ENCODE measurements around the gene GRM7. TPM values are rescaled to one million over a fixed set of nuclear protein-coding genes. Genes with fewer than 3 reads are reported as not detected.

The GRM7 gene
- total and polyA plus RNA-seq, 2 of the 4 experiments (the other 2 are of a cell fraction): not detected

- no peak overlapping the region for H2AFZ ChIP-seq (replicated peaks; ENCODE audit: low read length, poor library complexity)
- no peak overlapping the region for H3K23ac ChIP-seq (ENCODE audit: low read depth, low read length)
- H2BK15ac ChIP-seq (ENCODE audit: low read depth, low read length): no peak overlapping the region
- H3K79me1 ChIP-seq (ENCODE audit: low read depth in 1 of 2, low read length in 2 of 2): no peaks in the 10 kb centered on the region
- H4K91ac ChIP-seq (ENCODE audit: insufficient read depth, low read depth, low read length): no peak overlapping the region
- H3K9me3 ChIP-seq (ENCODE audit: control insufficient read depth, insufficient read depth, low read length): peaks cover 4% of the 10 kb centered on the region
- BruUV-seq (replicated peaks): no TSS peak
- in situ Hi-C loops (cut with MboI; ENCODE audit: low sequenced_read_pairs) (no loop called here), dilution Hi-C loops (cut with HindIII; ENCODE audit: low sequenced_read_pairs, unreplicated experiment) (no loop called here), intact Hi-C loops (cut with micrococcal nuclease) (no loop called here)
- ChIA-PET CTCF (no interaction called here), POLR2A (ENCODE audit: unreplicated experiment) (no interaction called here)
- H3K14ac ChIP-seq (replicated peaks; ENCODE audit: low read depth, low read length): no peak overlapping the region
- H2AK5ac ChIP-seq (ENCODE audit: low read depth, low read length): no peak overlapping the region
- H3K36me3 ChIP-seq (ENCODE audit: control insufficient read depth, insufficient read depth, low read length): no peaks in the 10 kb centered on the region
- H3K56ac ChIP-seq (ENCODE audit: extremely low read depth, insufficient read depth, low read length): no peak overlapping the region
- no peak overlapping the region for H3K27ac ChIP-seq (ENCODE audit: insufficient read depth, low read length)
- H3K4ac ChIP-seq (ENCODE audit: low read depth, low read length): no peak overlapping the region
- H3K4me3 ChIP-seq (ENCODE audit: insufficient read depth, low read depth, low read length): no peak overlapping the region
- no peak for ATAC-seq (ENCODE audit: low read depth)
- WGBS, 2 experiments (ENCODE audit: extremely low coverage in 2 of 2, insufficient read length in 1 of 2): 40% methylated on average over 1 of the region's 4 CpGs; no CpG with 5 or more reads in 1 of the 2 experiments
- H2BK20ac ChIP-seq (ENCODE audit: low read depth, low read length): no peak overlapping the region
- H3K9me1 ChIP-seq (ENCODE audit: insufficient read depth, low read length): no peaks in the 10 kb centered on the region
- no peaks in the 10 kb centered on the region for H3K4me1 ChIP-seq (ENCODE audit: control insufficient read depth, insufficient read depth, low read length)
- H2AK9ac ChIP-seq (replicated peaks; ENCODE audit: low read depth, low read length, poor library complexity): no peak overlapping the region
- H4K8ac ChIP-seq (ENCODE audit: low read depth in 2 of 2, low read length in 2 of 2): no peak overlapping the region
- no peak overlapping the region for H4K5ac ChIP-seq (ENCODE audit: low read depth, low read length)
- no peaks in the 10 kb centered on the region for H3K27me3 ChIP-seq (ENCODE audit: control insufficient read depth, insufficient read depth, low read length)
- TF ChIP-seq MAZ (IDR thresholded peaks at IDR 0.05; ENCODE audit: borderline replicate concordance, low read depth, low read length) (no peak), ELK1 (IDR thresholded peaks at IDR 0.05; ENCODE audit: borderline replicate concordance, low read depth, low read length) (no peak), NFE2L2 (IDR thresholded peaks at IDR 0.05; ENCODE audit: low read depth, low read length) (no peak), MAFK (IDR thresholded peaks at IDR 0.05; ENCODE audit: low read depth, low read length) (no peak), MXI1 (IDR thresholded peaks at IDR 0.05; ENCODE audit: borderline replicate concordance, low read depth, low read length) (no peak), CTCF (conservative IDR thresholded peaks at IDR 0.05; ENCODE audit: low read depth, low read length) (no peak), CEBPB (IDR thresholded peaks at IDR 0.05; ENCODE audit: low read depth, low read length) (no peak), RAD21 (IDR thresholded peaks at IDR 0.05; ENCODE audit: low read length) (no peak), USF2 (IDR thresholded peaks at IDR 0.05; ENCODE audit: low read depth, low read length) (no peak), RFX5 (IDR thresholded peaks at IDR 0.05; ENCODE audit: low read depth, low read length) (no peak), POLR2A (IDR thresholded peaks at IDR 0.05; ENCODE audit: low read depth, low read length) (no peak), FOS (IDR thresholded peaks at IDR 0.05; ENCODE audit: low read depth, low read length) (no peak), BHLHE40 (IDR thresholded peaks at IDR 0.05; ENCODE audit: low read depth, low read length) (no peak), SMC3 (IDR thresholded peaks at IDR 0.05; ENCODE audit: low read depth, low read length) (no peak)
- no peak for DNase-seq
- no peak overlapping the region for H3K4me2 ChIP-seq (ENCODE audit: low read depth, low read length)
- H2BK120ac ChIP-seq (ENCODE audit: low read depth, low read length): no peak overlapping the region
- H3K18ac ChIP-seq (ENCODE audit: low read depth, low read length): no peak overlapping the region
- no peaks in the 10 kb centered on the region for H4K20me1 ChIP-seq (ENCODE audit: insufficient read depth, low read length)
- H3K9ac ChIP-seq (ENCODE audit: low read depth, low read length): no peak overlapping the region
- no peak overlapping the region for H2BK5ac ChIP-seq (ENCODE audit: low read depth, low read length, poor library complexity, severe bottlenecking)
These were observed 422.1 kb downstream of the GRM7 start for GRCh38 chr3:7282988-7283387.

All from IMR-90 (cell line).